GM15510 (cell line): ENCODE measurements around the gene DENND1A.

Experiments
- POLR2A ChIP-seq: IDR thresholded peaks from 3 replicates; pipeline ENCODE4 v1.6.1; 2011; ENCODE audit warnings: borderline replicate concordance; ENCODE audit not compliant: insufficient read length; ENCODE audit errors: extremely low read depth

DENND1A gene

GRCh38 chr9:123586275-123586674 lies 343.7 kb downstream of the DENND1A start:
- TF ChIP-seq POLR2A: no peak

- TF ChIP-seq POLR2A: no peak
Observed at GRCh38 chr9:123584202-123585176, 345.4 kb downstream of the DENND1A start.

- no peak for TF ChIP-seq POLR2A
Observed at GRCh38 chr9:123583646-123584045, 346.3 kb downstream of the DENND1A start.

GRCh38 chr9:123571240-123571639 lies 358.7 kb downstream of the DENND1A start:
- TF ChIP-seq POLR2A: no peak

GRCh38 chr9:123568691-123569688 lies 360.9 kb downstream of the DENND1A start:
- TF ChIP-seq POLR2A: no peak

- TF ChIP-seq POLR2A: no peak
Observed at GRCh38 chr9:123567013-123567412, 362.9 kb downstream of the DENND1A start.

GRCh38 chr9:123564652-123565051 lies 365.3 kb downstream of the DENND1A start:
- no peak for TF ChIP-seq POLR2A

- no peak for TF ChIP-seq POLR2A
Observed at GRCh38 chr9:123562844-123563346, 367.0 kb downstream of the DENND1A start.

- TF ChIP-seq POLR2A: no peak
Observed at GRCh38 chr9:123561046-123561445, 368.9 kb downstream of the DENND1A start.

GRCh38 chr9:123556464-123557435 lies 373.2 kb downstream of the DENND1A start:
- no peak for TF ChIP-seq POLR2A

GRCh38 chr9:123555646-123556045 lies 374.3 kb downstream of the DENND1A start:
- TF ChIP-seq POLR2A: no peak

GRCh38 chr9:123552530-123552929 lies 377.4 kb downstream of the DENND1A start:
- TF ChIP-seq POLR2A: no peak

- no peak for TF ChIP-seq POLR2A
Observed at GRCh38 chr9:123551734-123552133, 378.2 kb downstream of the DENND1A start.

- TF ChIP-seq POLR2A: no peak
Observed at GRCh38 chr9:123550797-123551196, 379.1 kb downstream of the DENND1A start.
